ENCODE data around the gene MYO3B.
"Not testable (repeated sequence)": the region's sequence is repeated elsewhere in the genome, so short reads cannot be mapped to it uniquely, and the experiment has no call there.

MYO3B gene

GRCh38 chr2:170163411-170164065, 14.4 kb upstream of the MYO3B start:
- no peak for DNase-seq

- no peak for DNase-seq
Observed at GRCh38 chr2:170165129-170165528, 12.8 kb upstream of the MYO3B start.

GRCh38 chr2:170166735-170167134, 11.2 kb upstream of the MYO3B start:
- no peak for DNase-seq

- DNase-seq, result no peak
Observed at GRCh38 chr2:170170281-170171040, 7.5 kb upstream of the MYO3B start.

- DNase-seq, result no peak
Observed at GRCh38 chr2:170176212-170176611, 1.7 kb upstream of the MYO3B start.

- no peak for DNase-seq
Observed at GRCh38 chr2:170180031-170180566, 2.2 kb downstream of the MYO3B start.

GRCh38 chr2:170181602-170182001, 3.7 kb downstream of the MYO3B start:
- DNase-seq, result no peak

GRCh38 chr2:170185319-170185718, 7.4 kb downstream of the MYO3B start:
- no peak for DNase-seq

- DNase-seq, result no peak
Observed at GRCh38 chr2:170189757-170190156, 11.8 kb downstream of the MYO3B start.

GRCh38 chr2:170190172-170190571, 12.2 kb downstream of the MYO3B start:
- DNase-seq, result no peak

- no peak for DNase-seq
Observed at GRCh38 chr2:170191166-170191866, 13.4 kb downstream of the MYO3B start.

- DNase-seq, result no peak
Observed at GRCh38 chr2:170196963-170197362, 19.0 kb downstream of the MYO3B start.

GRCh38 chr2:170201275-170201674, 23.3 kb downstream of the MYO3B start:
- no peak for DNase-seq

- no peak for DNase-seq
Observed at GRCh38 chr2:170201734-170202393, 23.9 kb downstream of the MYO3B start.

- no peak for DNase-seq
Observed at GRCh38 chr2:170202437-170202836, 24.5 kb downstream of the MYO3B start.

- DNase-seq, result no peak
Observed at GRCh38 chr2:170204298-170204951, 26.5 kb downstream of the MYO3B start.

GRCh38 chr2:170206246-170206645, 28.3 kb downstream of the MYO3B start:
- no peak for DNase-seq

GRCh38 chr2:170206805-170207407, 29.0 kb downstream of the MYO3B start:
- DNase-seq, result no peak

- no peak for DNase-seq
Observed at GRCh38 chr2:170207901-170208300, 30.0 kb downstream of the MYO3B start.

GRCh38 chr2:170208967-170209366, 31.0 kb downstream of the MYO3B start:
- DNase-seq, result no peak

- no peak for DNase-seq
Observed at GRCh38 chr2:170212625-170213280, 34.8 kb downstream of the MYO3B start.

GRCh38 chr2:170213281-170213625, 35.3 kb downstream of the MYO3B start:
- not testable (repeated sequence) for DNase-seq
